ENCODE measurements around the gene VAMP3.

DNA sequence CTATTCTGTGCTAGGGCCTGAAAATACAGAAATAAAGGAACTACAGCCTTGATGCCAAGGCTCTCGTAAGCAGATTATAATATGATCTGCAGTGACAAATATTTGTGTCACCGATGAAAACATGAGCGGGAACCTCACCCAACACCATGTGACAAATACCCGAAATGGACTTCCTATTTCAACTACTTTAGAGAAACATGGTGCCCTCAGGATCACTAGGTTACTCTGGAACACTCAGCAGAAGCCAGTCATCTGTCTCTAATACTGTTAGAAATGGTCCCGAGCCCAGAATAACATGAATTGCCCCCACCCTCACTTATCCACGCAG, 463 bp upstream of the VAMP3 start:
- TF ChIP-seq CTCF (IDR thresholded peaks at IDR 0.05): no peak
- no peak for TF ChIP-seq POLR2AphosphoS5 (IDR thresholded peaks at IDR 0.05)
- no peak for TF ChIP-seq POLR2A (IDR thresholded peaks at IDR 0.05)
